Glutamatergic neuron (in vitro differentiated cells): ENCODE data around the gene NUDT3. TPM values are rescaled to one million over a fixed set of nuclear protein-coding genes. Genes with fewer than 3 reads are reported as not detected.
"Not testable (repeated sequence)": the region's sequence is repeated elsewhere in the genome, so short reads cannot be mapped to it uniquely, and the experiment has no call there.

Source experiments
- DNase-seq: peaks from one replicate; pipeline ENCODE4 v3.0.0; 2022
- H3K27ac Mint-ChIP-seq: one replicate; pipeline ENCODE4 v1.8.0; 2020; ENCODE audit warnings: mild to moderate bottlenecking, mixed read lengths, inconsistent platforms; ENCODE audit not compliant: unreplicated experiment
- H3K27me3 Mint-ChIP-seq: one replicate; pipeline ENCODE4 v1.8.0; 2020; ENCODE audit warnings: mild to moderate bottlenecking, moderate library complexity, mixed read lengths, inconsistent platforms; ENCODE audit not compliant: unreplicated experiment
- H3K36me3 Mint-ChIP-seq: one replicate; pipeline ENCODE4 v1.8.0; 2020; ENCODE audit warnings: mild to moderate bottlenecking, mixed read lengths, inconsistent platforms; ENCODE audit not compliant: unreplicated experiment
- H3K4me1 Mint-ChIP-seq: one replicate; pipeline ENCODE4 v1.8.0; 2020; ENCODE audit warnings: mild to moderate bottlenecking, low read depth, mixed read lengths, inconsistent platforms; ENCODE audit not compliant: unreplicated experiment
- H3K4me3 Mint-ChIP-seq: one replicate; pipeline ENCODE4 v1.8.0; 2020; ENCODE audit warnings: mild to moderate bottlenecking, mixed read lengths, inconsistent platforms; ENCODE audit not compliant: unreplicated experiment
- H3K9me3 Mint-ChIP-seq: one replicate; pipeline ENCODE4 v1.8.0; 2020; ENCODE audit warnings: mild to moderate bottlenecking, moderate library complexity, mixed read lengths, inconsistent platforms; ENCODE audit not compliant: unreplicated experiment
- total RNA-seq: library from RNA; stranded (reverse); fragmentation: NEBNext Ultra II Directional; extraction: Animal tissue kit (Norgen Biotek cat#: 25700); gene quantifications from one replicate; pipeline ENCODE4 v1.2.1, GENCODE V29; 2021; ENCODE audit not compliant: unreplicated experiment
- TF ChIP-seq, protein P1 (sequence below): fragments of 200-600 bp; sonication (generic); IDR thresholded peaks from one replicate; pipeline ENCODE4 v1.5.0; 2021; ENCODE audit not compliant: partially characterized antibody, unreplicated experiment

The NUDT3 gene
- total RNA-seq, 1 donor from 2014 or later: 76.1 TPM

DNA sequence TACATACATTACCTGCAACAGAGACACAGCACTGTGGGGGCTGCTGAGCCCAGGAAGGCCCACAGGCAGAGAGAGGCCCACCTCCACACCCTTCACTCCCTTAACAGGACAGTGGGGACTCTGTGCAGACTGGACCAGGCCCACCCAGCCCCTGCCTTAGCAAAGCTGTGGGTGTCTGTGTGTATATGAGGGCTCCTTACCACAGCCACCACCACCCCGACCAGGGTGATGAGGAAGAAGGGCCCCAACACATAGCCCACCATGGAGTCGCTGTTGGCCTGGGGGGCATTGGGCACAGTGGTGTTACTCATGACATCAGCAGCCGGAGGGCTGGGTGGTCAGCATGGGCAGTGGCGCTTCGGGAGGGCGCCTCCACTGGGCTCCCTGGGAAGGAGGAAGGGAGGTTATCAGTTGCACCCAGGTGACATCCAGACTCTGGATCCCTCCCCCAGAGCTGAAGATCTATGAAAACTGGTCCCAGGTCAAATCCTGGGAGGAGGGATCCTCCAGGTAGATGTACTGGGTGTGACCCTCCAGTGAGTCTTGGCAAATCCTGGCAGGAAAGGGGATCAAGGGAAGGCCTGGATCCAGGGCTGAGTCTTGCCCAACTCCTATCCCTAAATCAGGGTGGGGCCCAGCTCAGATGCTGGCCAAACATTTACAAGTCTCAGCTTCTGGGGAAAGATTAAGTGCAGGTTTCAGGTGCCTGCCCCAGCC is 144.8 kb downstream of the NUDT3 start:
- peaks cover 14% of the 10 kb centered on the region for H3K27me3 Mint-ChIP-seq

DNA sequence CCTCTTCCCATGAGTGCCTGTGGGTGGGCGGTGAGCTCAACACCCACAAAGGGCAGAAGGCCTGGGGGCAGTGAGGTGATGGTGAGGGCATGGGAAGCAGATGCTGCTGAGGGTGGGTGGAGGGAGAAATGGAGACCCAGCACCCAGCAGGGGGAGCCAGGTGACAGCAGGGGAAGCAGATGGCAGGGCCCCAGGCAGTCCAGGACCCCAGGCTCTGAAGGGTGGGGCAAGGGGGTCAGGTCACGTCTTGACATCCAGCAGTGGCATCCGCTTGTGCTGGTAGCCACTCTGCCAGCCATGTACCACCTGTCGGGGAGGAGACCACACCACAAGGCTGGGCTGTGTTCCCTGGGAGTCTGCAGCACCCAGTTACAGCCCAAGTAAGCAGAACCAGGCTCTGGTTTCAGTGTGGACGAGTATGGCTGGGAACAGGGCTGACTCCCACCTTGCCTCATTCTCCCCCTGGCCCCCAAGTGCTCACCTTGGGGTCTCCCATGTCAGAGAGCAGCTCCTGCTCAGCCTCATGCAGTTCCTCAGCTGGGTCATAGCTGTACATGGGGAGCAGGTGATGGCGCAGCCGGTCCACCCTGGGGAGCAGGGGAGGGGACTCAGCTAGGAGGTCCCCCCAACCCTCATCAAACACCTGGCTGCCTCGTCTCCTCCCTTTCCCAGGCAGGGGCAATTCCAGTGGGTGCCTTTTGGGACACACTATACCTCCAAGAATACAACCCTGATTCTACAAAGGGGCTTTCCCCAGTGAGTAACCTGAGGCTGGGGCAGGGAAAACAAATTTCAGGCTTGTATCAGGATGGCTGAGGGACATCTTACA is 145.7 kb downstream of the NUDT3 start:
- H3K4me1 Mint-ChIP-seq: peaks cover 18% of the 10 kb centered on the region
- no peaks in the 10 kb centered on the region for H3K36me3 Mint-ChIP-seq
- peak overlapping the region; percentile 94 for H3K27ac Mint-ChIP-seq
- H3K27me3 Mint-ChIP-seq: peaks cover 14% of the 10 kb centered on the region
- peak overlapping the region; percentile 68 for H3K4me3 Mint-ChIP-seq
- TF ChIP-seq, protein P1, sequence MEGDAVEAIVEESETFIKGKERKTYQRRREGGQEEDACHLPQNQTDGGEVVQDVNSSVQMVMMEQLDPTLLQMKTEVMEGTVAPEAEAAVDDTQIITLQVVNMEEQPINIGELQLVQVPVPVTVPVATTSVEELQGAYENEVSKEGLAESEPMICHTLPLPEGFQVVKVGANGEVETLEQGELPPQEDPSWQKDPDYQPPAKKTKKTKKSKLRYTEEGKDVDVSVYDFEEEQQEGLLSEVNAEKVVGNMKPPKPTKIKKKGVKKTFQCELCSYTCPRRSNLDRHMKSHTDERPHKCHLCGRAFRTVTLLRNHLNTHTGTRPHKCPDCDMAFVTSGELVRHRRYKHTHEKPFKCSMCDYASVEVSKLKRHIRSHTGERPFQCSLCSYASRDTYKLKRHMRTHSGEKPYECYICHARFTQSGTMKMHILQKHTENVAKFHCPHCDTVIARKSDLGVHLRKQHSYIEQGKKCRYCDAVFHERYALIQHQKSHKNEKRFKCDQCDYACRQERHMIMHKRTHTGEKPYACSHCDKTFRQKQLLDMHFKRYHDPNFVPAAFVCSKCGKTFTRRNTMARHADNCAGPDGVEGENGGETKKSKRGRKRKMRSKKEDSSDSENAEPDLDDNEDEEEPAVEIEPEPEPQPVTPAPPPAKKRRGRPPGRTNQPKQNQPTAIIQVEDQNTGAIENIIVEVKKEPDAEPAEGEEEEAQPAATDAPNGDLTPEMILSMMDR: peak; percentile 45
- peak; percentile 67 for DNase-seq
- peaks cover 12% of the 10 kb centered on the region for H3K9me3 Mint-ChIP-seq

More for the DNA sequence above, 144.8 kb downstream of the NUDT3 start:
- Mint-ChIP-seq H3K9me3 (peaks cover 12% of the 10 kb centered on the region), H3K4me1 (peaks cover 17% of the 10 kb centered on the region), H3K27ac (peak overlapping the region; percentile 95), H3K36me3 (no peaks in the 10 kb centered on the region), H3K4me3 (peak overlapping the region; percentile 96)
- TF ChIP-seq, protein P1: no peak
- no peak for DNase-seq

DNA sequence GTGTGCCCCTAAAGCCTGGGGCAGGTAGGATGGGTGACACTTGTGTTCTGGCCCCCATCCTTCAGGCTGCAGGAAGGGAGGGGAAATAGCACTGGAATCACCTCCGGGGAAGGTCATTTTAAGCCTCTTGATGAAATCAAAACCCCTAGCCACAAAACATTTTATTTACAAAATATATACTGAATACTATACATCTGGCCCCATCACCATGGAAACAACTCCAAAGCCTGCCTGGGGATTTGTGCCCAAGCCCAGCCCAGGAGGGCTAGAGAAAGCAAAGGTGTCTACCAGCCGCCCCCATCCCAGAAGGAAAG is 146.3 kb downstream of the NUDT3 start:
- H3K4me1 Mint-ChIP-seq: peaks cover 18% of the 10 kb centered on the region
- H3K4me3 Mint-ChIP-seq: peak overlapping the region; percentile 68
- peak overlapping the region; percentile 94 for H3K27ac Mint-ChIP-seq
- H3K9me3 Mint-ChIP-seq: peaks cover 11% of the 10 kb centered on the region
- no peaks in the 10 kb centered on the region for H3K36me3 Mint-ChIP-seq
- no peak for DNase-seq
- TF ChIP-seq, protein P1: no peak
- H3K27me3 Mint-ChIP-seq: peaks cover 14% of the 10 kb centered on the region

DNA sequence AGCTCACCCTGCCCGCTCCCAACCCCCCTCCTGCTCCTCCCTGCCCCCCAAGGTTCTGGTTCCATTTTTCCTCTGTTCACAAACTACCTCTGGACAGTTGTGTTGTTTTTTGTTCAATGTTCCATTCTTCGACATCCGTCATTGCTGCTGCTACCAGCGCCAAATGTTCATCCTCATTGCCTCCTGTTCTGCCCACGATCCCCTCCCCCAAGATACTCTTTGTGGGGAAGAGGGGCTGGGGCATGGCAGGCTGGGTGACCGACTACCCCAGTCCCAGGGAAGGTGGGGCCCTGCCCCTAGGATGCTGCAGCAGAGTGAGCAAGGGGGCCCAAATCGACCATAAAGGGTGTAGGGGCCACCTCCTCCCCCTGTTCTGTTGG is 146.7 kb downstream of the NUDT3 start:
- DNase-seq, H3K9me3 Mint-ChIP-seq, H3K36me3 Mint-ChIP-seq: not testable (repeated sequence)
- Mint-ChIP-seq H3K27ac (peak overlapping the region; percentile 94), H3K4me1 (peaks cover 18% of the 10 kb centered on the region), H3K27me3 (peaks cover 14% of the 10 kb centered on the region), H3K4me3 (peak overlapping the region; percentile 56)

DNA sequence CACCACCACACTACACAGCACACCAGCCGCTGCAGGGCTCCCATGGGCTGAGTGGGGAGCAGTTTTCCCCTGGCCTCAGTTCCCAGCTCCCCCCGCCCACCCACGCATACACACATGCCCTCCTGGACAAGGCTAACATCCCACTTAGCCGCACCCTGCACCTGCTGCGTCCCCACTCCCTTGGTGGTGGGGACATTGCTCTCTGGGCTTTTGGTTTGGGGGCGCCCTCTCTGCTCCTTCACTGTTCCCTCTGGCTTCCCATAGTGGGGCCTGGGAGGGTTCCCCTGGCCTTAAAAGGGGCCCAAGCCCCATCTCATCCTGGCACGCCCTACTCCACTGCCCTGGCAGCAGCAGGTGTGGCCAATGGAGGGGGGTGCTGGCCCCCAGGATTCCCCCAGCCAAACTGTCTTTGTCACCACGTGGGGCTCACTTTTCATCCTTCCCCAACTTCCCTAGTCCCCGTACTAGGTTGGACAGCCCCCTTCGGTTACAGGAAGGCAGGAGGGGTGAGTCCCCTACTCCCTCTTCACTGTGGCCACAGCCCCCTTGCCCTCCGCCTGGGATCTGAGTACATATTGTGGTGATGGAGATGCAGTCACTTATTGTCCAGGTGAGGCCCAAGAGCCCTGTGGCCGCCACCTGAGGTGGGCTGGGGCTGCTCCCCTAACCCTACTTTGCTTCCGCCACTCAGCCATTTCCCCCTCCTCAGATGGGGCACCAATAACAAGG is 147.3 kb downstream of the NUDT3 start:
- DNase-seq, H3K9me3 Mint-ChIP-seq, H3K4me3 Mint-ChIP-seq, H3K36me3 Mint-ChIP-seq: not testable (repeated sequence)
- Mint-ChIP-seq H3K4me1 (peaks cover 18% of the 10 kb centered on the region), H3K27ac (peak overlapping the region; percentile 94), H3K27me3 (peaks cover 14% of the 10 kb centered on the region)
